Skeletal muscle satellite cell (primary cell): ENCODE measurements around the gene PRLH.

Experiments
- H3K27me3 ChIP-seq: 2 replicates; pipeline ENCODE4 v1.7.0; 2013; ENCODE audit warnings: low read length; ENCODE audit not compliant: control insufficient read depth, insufficient read depth
- H3K36me3 ChIP-seq: 2 replicates; pipeline ENCODE4 v1.7.0; 2013; ENCODE audit warnings: mild to moderate bottlenecking, control low read depth, low read length; ENCODE audit not compliant: insufficient read depth
- H3K4me1 ChIP-seq: 2 replicates; pipeline ENCODE4 v1.7.0; 2013; ENCODE audit warnings: low read length; ENCODE audit not compliant: control insufficient read depth, insufficient read depth
- H3K4me2 ChIP-seq: 2 replicates; pipeline ENCODE4 v1.7.0; 2013; ENCODE audit warnings: mild to moderate bottlenecking, low read length
- H3K4me3 ChIP-seq: 2 replicates; pipeline ENCODE4 v1.7.0; 2013; ENCODE audit warnings: low read length
- H3K9ac ChIP-seq: 2 replicates; pipeline ENCODE4 v1.7.0; 2013; ENCODE audit warnings: mild to moderate bottlenecking, low read depth, low read length, moderate library complexity
- H3K9me3 ChIP-seq: replicated peaks from 2 replicates; pipeline ENCODE4 v1.7.0; 2013; ENCODE audit warnings: mild to moderate bottlenecking, control low read depth, low read length

PRLH gene

DNA sequence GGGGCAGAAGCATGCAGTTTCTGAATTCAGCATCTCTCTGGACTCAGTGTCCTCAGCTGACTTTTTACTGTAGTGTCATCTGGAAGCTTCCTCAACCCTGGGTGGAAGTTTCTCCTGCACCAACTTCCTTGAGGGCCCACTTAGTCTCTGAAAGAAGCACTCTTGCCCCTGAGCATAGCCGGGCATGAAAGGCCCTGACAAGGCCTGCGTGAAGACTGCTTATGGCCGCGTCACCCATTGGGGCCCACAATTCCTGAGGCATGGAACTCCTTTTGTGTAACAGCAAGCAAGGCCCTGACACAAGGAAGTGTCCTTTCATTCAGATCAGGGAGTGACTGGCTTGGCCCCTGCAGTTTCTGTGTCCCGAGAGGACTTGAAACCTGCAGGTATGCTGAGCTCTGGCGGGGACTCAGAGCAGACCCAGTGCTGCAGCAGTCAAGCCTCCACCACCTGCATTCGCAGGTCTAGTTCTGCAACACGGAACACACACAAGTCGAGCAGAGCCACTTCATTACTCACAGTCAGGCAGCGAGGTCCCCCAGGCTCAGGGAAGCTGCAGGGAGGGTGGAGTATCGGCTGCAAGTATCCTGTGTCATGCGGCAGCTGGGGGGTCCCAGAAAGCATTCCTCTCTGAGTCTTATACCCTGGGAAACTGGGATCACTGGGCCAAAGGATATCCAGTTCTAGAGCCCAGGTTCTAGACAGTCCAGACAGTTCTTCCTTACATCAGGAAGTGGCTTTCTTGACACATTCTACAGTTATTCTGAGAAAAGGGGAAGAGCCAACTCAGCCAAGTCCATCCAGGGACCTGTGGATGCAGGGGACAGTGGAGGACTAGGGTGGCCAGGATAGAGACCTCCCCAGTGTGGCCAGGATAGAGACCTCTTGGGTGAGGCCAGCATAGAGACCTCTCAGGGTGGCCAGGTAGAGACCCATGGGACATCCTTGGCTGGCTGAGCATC lies 35.6 kb upstream of the PRLH start:
- H3K4me1 ChIP-seq: peaks cover 30% of the 10 kb centered on the region

DNA sequence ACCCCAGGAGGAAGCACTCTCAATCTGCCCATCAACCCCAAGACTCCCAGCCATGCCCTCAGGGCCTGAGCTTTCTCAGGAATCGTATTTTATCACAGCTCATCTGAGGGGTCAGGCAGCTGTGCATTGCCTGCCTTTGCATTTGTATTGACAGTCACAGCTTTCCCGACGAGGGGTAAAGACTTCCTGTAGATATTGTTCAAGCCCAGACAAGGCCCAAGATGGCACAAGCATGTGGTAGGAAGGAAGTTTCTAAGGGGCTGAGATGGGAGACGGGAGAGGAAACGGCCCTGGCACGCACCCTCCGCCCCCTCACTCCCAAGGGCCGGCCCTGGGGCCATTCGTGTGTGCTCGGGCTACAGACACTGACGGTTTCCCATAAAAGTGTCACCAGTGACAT lies 34.2 kb upstream of the PRLH start:
- H3K9ac ChIP-seq: no peak overlapping the region
- peaks cover 30% of the 10 kb centered on the region for H3K4me1 ChIP-seq
- no peaks in the 10 kb centered on the region for H3K9me3 ChIP-seq
- peaks cover 88% of the 10 kb centered on the region for H3K36me3 ChIP-seq
- H3K4me3 ChIP-seq: no peak overlapping the region
- H3K27me3 ChIP-seq: no peaks in the 10 kb centered on the region
- H3K4me2 ChIP-seq: no peak overlapping the region

More for the DNA sequence above, 35.6 kb upstream of the PRLH start:
- no peak overlapping the region for H3K4me2 ChIP-seq
- H3K27me3 ChIP-seq: no peaks in the 10 kb centered on the region
- H3K9ac ChIP-seq: no peak overlapping the region
- H3K4me3 ChIP-seq: no peak overlapping the region
- H3K36me3 ChIP-seq: peaks cover 74% of the 10 kb centered on the region
- H3K9me3 ChIP-seq: no peaks in the 10 kb centered on the region

DNA sequence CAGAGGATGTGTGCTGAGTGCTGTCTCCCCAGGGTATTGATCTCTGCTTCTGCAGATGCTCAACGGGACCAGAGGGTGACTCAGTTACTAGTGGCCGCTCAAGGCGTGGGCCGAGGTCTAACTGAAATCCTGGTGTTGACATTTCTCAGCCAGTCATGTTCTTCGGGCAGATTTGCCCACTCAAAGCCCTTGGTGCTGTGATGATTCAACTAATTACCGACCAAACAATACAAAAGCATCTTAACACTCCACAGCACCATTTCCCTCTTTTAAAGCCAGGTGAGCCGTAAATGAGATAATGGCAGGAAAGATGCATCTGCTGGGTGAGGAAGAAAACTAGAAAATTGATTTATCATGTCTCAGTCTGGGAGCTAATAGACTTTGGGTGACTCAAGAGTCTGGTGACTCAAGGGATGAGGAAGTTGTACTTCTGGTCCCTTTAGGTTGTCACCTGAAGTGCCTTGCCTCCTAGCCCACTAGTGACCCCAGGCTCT lies 32.7 kb upstream of the PRLH start:
- no peak overlapping the region for H3K4me3 ChIP-seq
- H3K36me3 ChIP-seq: peaks cover 99% of the 10 kb centered on the region
- no peak overlapping the region for H3K4me2 ChIP-seq
- no peak overlapping the region for H3K9ac ChIP-seq
- peaks cover 40% of the 10 kb centered on the region for H3K4me1 ChIP-seq
- H3K27me3 ChIP-seq: no peaks in the 10 kb centered on the region
- no peaks in the 10 kb centered on the region for H3K9me3 ChIP-seq

GRCh38 chr2:237534380-237534779 lies 32.0 kb upstream of the PRLH start:
- no peak overlapping the region for H3K4me3 ChIP-seq
- peaks cover 47% of the 10 kb centered on the region for H3K4me1 ChIP-seq
- H3K9me3 ChIP-seq: no peaks in the 10 kb centered on the region
- H3K4me2 ChIP-seq: no peak overlapping the region
- no peaks in the 10 kb centered on the region for H3K27me3 ChIP-seq
- H3K9ac ChIP-seq: no peak overlapping the region
- H3K36me3 ChIP-seq: peaks cover 94% of the 10 kb centered on the region

- peaks cover 94% of the 10 kb centered on the region for H3K36me3 ChIP-seq
- no peak overlapping the region for H3K9ac ChIP-seq
- H3K4me3 ChIP-seq: no peak overlapping the region
- no peaks in the 10 kb centered on the region for H3K9me3 ChIP-seq
- no peaks in the 10 kb centered on the region for H3K27me3 ChIP-seq
- H3K4me1 ChIP-seq: peaks cover 57% of the 10 kb centered on the region
- H3K4me2 ChIP-seq: no peak overlapping the region
Measured at GRCh38 chr2:237535385-237536082, 30.8 kb upstream of the PRLH start.

GRCh38 chr2:237536083-237536415 lies 30.3 kb upstream of the PRLH start:
- Histone ChIP-seq H3K4me2 (no peak overlapping the region), H3K27me3 (no peaks in the 10 kb centered on the region), H3K4me3 (no peak overlapping the region), H3K4me1 (peaks cover 55% of the 10 kb centered on the region), H3K9ac (no peak overlapping the region), H3K9me3 (no peaks in the 10 kb centered on the region), H3K36me3 (peaks cover 94% of the 10 kb centered on the region)

- Histone ChIP-seq H3K27me3 (no peaks in the 10 kb centered on the region), H3K4me3 (no peak overlapping the region), H3K4me1 (peaks cover 54% of the 10 kb centered on the region), H3K36me3 (peaks cover 94% of the 10 kb centered on the region), H3K9ac (no peak overlapping the region), H3K4me2 (no peak overlapping the region), H3K9me3 (no peaks in the 10 kb centered on the region)
Measured at GRCh38 chr2:237536617-237537016, 29.8 kb upstream of the PRLH start.

GRCh38 chr2:237538001-237538720 lies 28.2 kb upstream of the PRLH start:
- Histone ChIP-seq H3K9me3 (no peaks in the 10 kb centered on the region), H3K4me1 (peaks cover 41% of the 10 kb centered on the region), H3K36me3 (peaks cover 87% of the 10 kb centered on the region), H3K9ac (no peak overlapping the region), H3K4me2 (no peak overlapping the region), H3K27me3 (no peaks in the 10 kb centered on the region), H3K4me3 (no peak overlapping the region)

GRCh38 chr2:237538901-237539300 lies 27.5 kb upstream of the PRLH start:
- no peaks in the 10 kb centered on the region for H3K9me3 ChIP-seq
- no peak overlapping the region for H3K4me2 ChIP-seq
- H3K27me3 ChIP-seq: no peaks in the 10 kb centered on the region
- H3K4me3 ChIP-seq: no peak overlapping the region
- H3K36me3 ChIP-seq: peaks cover 80% of the 10 kb centered on the region
- no peak overlapping the region for H3K9ac ChIP-seq
- peaks cover 34% of the 10 kb centered on the region for H3K4me1 ChIP-seq

DNA sequence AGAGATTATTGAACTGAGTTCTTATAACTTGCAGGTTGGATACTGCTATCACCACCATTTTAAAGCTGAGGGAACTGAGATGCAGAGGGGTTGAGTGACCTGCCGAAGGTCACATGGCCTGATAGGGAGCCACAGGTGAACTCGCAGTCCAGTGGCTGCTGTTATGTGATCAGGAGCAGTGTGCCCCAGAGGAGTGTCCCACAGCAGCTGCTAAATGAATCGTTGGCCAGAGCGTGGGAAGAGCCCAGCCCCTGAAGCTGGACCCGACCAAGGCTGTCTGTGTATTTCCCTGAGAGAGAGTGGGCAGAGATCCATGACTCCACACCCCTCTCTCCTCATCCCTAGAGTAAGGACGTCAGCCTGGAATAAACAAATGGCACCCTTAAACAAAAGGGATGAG lies 26.7 kb upstream of the PRLH start:
- Histone ChIP-seq H3K9ac (no peak overlapping the region), H3K4me2 (no peak overlapping the region), H3K9me3 (no peaks in the 10 kb centered on the region), H3K4me1 (peaks cover 31% of the 10 kb centered on the region), H3K27me3 (no peaks in the 10 kb centered on the region), H3K36me3 (peaks cover 72% of the 10 kb centered on the region), H3K4me3 (no peak overlapping the region)

- H3K4me1 ChIP-seq: peaks cover 31% of the 10 kb centered on the region
Measured at GRCh38 chr2:237540223-237540775, 26.1 kb upstream of the PRLH start.

More at GRCh38 chr2:237540223-237540775, 26.1 kb upstream of the PRLH start:
- Histone ChIP-seq H3K9me3 (no peaks in the 10 kb centered on the region), H3K4me3 (no peak overlapping the region), H3K4me2 (no peak overlapping the region), H3K36me3 (peaks cover 68% of the 10 kb centered on the region), H3K9ac (no peak overlapping the region), H3K27me3 (no peaks in the 10 kb centered on the region)
